Measurements from ENCODE around the gene USP5.
"Not testable (repeated sequence)": the region's sequence is repeated elsewhere in the genome, so short reads cannot be mapped to it uniquely, and the experiment has no call there.

Gene USP5

DNA sequence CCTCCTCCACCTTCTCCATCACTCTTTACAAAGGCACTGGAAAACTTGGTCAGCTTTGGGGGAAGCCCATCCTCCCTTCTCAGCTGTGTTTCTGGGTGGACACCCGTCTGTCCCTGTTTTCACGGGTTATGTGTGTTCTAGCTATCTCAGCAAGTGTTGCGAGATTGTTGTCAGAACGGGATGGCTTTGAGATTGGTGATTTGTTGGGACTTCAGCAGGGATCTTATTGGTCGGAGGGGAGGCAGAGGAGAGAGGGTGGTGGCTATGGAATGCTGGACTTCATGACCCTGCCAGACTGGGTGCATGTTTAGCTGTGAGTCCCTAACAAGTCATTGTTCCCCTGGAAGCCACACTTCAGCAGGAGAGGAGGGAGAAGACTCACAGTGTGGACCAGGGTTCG lies 2.1 kb downstream of the USP5 start:
- DNase-seq (ENCODE audit: low read depth, low spot score), result no peak
- no peak overlapping the region for H3K4me3 ChIP-seq (ENCODE audit: low read length)

DNA sequence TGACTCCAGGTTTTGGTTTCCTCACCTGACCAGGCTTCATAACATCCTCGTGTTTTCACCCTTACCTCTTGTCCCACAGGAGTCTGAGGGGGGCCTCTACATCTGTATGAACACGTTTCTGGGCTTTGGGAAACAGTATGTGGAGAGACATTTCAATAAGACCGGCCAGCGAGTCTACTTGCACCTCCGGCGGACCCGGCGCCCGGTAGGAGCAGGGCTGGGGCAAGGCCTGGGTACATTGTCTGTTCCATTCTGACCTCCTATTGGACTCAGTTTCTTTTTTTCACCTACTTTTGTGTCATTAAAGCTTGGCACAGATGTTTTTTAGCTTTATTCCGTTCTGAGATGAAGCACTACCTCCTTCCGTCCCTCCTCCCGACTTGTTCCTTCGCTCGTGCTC lies 3.4 kb downstream of the USP5 start:
- H3K4me3 ChIP-seq (ENCODE audit: low read length), result no peak overlapping the region
- no peak for DNase-seq (ENCODE audit: low read depth, low spot score)

DNA sequence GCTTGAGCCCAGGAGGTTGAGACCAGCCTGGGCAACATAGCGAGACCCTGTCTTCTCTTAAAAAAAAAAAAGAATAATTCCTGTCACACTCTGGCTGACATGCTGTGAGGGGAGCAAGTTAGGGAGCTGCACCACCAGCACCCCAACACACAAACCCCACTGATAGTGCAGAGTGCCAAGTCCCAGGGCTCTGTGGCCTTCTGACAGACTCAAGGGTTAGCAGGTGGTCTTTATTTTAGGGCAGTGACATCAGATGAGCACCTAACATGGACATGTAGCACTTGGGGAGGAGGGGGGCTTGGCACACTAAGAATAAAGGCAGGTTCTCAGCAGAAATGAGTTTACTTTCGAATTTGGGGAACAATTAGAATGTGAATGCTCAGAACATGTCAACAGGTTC lies 6.8 kb downstream of the USP5 start:
- no peak overlapping the region for H3K4me3 ChIP-seq (ENCODE audit: low read length)
- DNase-seq (ENCODE audit: low read depth, low spot score), result no peak

DNA sequence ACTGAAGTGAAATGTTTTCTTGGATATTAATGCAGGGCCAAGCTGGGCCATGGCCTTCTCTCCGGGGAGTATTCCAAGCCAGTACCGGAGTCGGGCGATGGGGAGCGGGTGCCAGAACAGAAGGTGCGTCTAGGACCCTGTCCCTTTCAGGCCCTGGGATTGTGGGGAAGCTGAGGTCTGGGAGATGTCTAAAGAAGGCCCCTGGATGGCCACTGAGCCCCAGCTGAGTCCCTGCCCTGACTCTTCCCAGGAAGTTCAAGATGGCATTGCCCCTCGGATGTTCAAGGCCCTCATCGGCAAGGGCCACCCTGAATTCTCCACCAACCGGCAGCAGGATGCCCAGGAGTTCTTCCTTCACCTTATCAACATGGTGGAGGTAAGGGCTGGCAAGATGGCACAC lies 8.2 kb downstream of the USP5 start:
- DNase-seq (ENCODE audit: low read depth, low spot score), result no peak
- no peak overlapping the region for H3K4me3 ChIP-seq (ENCODE audit: low read length)

DNA sequence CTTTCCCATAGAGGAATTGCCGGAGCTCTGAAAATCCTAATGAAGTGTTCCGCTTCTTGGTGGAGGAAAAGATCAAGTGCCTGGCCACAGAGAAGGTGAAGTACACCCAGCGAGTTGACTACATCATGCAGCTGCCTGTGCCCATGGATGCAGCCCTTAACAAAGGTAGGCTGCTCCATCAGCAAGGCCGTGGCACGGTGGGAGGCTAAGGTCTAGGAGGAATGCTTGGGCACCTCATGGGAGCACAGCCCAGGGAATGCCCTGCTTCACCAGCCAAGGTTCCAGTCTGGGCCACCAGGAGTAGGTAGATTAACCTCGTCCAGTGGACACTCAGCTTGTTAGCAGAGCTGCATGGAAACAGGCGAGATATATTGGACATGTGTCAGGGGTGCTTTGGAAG lies 9.0 kb downstream of the USP5 start:
- DNase-seq (ENCODE audit: low read depth, low spot score), result no peak
- H3K4me3 ChIP-seq (ENCODE audit: low read length), result no peak overlapping the region

DNA sequence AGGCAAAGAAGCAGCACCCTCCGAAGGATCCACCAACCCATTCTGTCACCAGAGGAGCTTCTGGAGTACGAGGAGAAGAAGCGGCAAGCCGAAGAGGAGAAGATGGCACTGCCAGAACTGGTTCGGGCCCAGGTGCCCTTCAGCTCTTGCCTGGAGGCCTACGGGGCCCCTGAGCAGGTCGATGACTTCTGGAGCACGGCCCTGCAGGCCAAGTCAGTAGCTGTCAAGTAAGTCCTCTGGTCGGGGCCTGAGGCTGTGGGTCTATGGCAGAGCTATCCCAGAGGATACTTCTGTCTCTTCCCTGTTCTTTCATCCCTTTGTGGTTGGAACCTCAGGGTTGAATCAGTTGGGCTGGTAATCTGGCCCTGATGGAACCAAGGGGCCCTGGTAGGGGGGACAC lies 9.4 kb downstream of the USP5 start:
- no peak for DNase-seq (ENCODE audit: low read depth, low spot score)

DNA sequence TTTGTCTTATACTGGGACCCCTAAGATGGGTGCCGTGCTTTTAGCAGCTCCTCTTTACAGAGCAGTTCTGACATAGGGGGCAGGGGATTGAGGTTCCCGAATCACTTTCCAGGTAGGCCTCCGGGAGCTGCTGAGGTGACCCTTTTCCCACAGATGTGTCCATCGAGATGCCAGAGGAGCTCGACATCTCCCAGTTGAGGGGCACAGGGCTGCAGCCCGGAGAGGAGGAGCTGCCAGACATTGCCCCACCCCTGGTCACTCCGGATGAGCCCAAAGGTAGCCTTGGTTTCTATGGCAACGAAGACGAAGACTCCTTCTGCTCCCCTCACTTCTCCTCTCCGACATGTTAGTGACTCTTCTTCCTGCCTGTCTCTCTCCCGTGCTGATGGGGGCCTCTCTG lies 11.1 kb downstream of the USP5 start:
- H3K4me3 ChIP-seq (ENCODE audit: low read length), result no peak overlapping the region
- no peak for DNase-seq (ENCODE audit: low read depth, low spot score)

More for the DNA sequence above, 9.4 kb downstream of the USP5 start:
- H3K4me3 ChIP-seq (ENCODE audit: low read length), result no peak overlapping the region

DNA sequence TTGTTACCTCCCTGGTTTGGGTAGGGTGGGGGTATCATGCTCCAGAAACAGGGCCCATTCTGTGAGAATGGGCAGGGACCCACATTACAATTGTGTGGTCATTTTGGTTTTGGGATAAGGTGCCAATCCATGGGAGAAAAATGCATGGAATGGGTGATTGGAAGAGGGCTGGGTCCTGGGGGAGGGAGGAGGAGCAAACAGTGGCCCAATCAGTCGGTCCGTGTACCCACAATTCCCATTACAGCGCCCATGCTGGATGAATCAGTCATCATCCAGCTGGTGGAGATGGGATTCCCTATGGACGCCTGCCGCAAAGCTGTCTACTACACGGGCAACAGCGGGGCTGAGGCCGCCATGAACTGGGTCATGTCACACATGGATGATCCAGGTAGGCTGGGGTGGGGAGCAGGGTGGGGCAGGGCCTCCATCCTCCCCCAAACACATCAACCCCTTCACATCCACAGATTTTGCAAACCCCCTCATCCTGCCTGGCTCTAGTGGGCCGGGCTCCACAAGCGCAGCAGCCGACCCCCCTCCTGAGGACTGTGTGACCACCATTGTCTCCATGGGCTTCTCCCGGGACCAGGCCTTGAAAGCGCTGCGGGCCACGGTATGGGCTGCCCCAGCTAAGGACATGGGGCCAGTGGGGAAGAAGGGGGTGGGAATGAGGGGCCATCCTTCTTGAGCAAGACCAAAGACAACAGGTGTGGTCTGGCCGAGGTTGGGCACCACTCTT lies 11.8 kb downstream of the USP5 start:
- no peak for DNase-seq (ENCODE audit: low read depth, low spot score)
- H3K4me3 ChIP-seq (ENCODE audit: low read length), result no peak overlapping the region

DNA sequence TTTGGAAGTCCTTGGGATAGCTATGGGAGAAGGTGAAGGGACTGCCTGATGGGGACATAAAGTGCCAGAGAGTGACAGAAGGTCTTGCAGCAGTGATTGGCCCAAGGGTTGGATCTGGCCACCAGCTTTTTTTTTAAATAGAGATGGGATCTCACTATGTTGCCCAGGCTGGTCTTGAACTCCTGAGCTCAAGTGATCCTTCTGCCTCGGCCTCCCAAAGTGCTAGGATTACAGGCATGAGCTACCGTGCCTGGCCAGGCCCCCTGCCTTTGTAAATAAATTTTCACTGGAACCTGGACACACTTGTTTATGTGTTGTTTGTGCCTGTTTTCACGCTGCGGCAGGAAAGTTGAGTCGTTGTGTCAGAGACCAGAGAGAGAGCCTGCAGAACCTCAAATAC lies 13.4 kb downstream of the USP5 start:
- not testable (repeated sequence) for H3K4me3 ChIP-seq (ENCODE audit: low read length); DNase-seq (ENCODE audit: low read depth, low spot score)

DNA sequence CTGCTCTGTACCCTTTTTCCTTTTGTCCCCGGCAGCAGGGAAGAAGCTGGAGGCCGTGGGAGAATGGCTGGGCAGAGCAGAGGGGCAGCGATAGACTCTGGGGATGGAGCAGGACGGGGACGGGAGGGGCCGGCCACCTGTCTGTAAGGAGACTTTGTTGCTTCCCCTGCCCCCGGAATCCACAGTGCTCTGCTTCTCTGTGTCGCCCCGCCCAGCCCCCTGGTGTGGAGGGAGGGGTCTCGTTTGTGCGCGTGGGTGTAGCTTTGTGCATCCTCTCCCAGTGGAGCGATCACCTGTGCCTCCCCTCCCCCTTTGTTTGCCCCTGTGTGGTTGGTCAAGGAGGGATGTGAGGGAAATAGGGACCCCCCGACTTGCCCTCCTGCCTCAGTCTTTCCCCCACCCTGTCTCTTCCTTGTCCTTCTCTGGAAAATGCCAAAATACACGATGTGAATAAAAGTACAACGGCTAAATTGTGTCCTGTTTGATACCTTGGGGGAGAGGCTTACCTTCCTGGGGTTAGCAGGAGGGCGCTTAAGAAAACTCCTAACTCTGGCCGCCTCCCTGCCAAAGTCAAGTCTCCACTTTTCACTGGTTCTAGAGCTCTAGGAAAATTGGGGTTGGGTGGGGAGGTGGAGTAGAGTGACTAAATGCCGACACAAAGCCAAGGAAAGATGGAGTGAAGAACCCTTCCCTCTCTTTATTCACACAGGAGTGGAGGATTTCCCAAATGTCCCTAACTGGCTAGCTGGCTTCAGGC lies 14.4 kb downstream of the USP5 start:
- no peak overlapping the region for H3K4me3 ChIP-seq (ENCODE audit: low read length)
- no peak for DNase-seq (ENCODE audit: low read depth, low spot score)

DNA sequence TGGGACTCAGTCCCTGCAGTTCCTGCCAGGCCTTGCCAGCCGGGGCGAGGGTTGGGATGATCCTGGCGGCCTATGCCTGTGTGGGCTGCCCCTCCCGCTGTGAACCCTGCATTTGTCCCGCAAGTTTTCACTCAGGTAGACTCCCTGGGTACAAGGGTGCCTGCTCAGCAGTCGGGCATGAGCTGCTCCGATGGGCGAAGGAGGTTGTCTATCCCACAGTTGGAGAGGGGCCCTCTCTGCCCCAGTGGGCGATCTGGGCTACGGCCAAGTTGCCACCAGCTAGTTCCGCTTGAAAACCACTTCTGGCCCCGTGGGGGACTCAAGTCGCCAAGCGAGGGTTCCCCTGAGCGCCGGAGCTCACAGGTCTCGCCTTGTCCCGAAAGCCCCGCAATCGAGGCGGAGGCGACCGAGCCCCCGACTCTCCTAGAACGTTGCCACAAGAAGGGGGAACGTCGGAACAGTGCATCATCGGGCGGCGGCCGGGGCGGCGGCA lies 15.0 kb downstream of the USP5 start:
- no peak for DNase-seq (ENCODE audit: low read depth, low spot score)
- peak overlapping the region; percentile 95 for H3K4me3 ChIP-seq (ENCODE audit: low read length)

DNA sequence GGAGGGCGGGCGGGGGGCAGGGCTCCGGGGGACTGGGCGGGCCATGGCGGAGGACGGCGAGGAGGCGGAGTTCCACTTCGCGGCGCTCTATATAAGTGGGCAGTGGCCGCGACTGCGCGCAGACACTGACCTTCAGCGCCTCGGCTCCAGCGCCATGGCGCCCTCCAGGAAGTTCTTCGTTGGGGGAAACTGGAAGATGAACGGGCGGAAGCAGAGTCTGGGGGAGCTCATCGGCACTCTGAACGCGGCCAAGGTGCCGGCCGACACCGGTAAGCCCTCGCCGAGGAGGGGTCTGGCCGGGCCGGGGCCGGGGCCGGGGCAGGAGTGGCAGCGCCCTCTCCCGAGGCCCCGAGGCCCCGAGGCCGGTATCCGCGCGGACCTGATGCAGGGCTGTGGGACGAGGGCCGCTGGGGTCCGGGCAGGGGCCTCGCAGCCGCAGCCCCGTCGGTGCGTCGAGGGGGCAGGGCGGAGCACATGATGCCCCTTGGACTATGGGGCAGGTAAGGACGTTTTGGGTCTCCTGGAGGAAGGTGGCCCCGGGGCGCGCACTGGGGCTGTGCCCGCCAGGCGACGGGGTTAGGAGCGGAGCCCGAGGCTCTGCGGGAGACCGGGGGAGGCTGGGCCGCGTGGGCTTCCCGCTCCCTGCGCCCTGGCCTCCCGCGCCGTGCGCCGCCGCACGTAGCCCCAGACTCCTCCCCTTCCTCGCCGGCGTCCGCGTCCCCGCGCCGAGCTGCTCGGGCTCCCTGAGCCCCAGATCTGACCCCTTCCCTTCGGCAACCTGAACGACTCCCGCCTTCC lies 15.7 kb downstream of the USP5 start, which contains the start of gene TPI1:
Gene TPI1 (plus strand): TSS at position 119 of the 798 bp plus-strand sequence. CDS start 36 bp downstream, at position 155.
- peak within 1 kb of the TSS; percentile 95 for H3K4me3 ChIP-seq (ENCODE audit: low read length)
- peak; percentile 53 for DNase-seq (ENCODE audit: low read depth, low spot score)

DNA sequence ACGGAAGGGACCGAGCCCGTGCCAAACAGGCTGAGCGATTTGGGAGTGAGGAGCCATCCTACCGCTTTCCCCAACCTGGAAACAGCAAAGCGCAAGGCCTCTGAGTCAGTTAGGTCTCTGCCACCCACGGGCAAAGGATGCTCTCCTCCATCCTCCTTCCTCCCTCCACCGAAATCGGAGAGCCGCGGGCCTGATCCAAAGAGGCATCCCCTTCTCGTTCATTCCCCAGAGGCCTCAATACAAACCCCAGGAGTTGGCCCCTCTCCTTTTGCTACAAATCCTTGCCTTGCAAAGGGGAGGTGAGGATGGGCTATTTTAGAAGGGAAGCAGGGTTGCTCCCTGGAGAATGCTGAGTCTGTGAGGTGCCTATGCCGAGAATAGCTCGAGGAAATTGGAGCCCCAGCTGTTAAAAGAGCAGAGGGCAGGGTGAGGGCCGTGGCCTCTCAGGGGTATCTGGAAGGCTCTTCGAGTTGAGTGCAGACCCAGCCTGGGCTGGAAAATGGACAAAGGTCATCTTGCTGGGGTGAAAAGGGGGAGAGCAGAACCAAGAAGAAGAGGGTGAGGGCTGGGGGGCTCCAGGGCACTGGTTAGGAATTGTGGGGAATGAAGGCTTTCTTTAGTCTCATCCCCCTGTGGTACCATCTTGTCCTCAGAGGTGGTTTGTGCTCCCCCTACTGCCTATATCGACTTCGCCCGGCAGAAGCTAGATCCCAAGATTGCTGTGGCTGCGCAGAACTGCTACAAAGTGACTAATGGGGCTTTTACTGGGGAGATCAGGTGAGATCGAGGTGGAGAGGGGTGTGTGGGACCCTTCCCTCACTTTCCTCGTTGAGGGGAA lies 16.5 kb downstream of the USP5 start:
- peak; percentile 38 for DNase-seq (ENCODE audit: low read depth, low spot score)
- H3K4me3 ChIP-seq (ENCODE audit: low read length), result peak overlapping the region; percentile 95

DNA sequence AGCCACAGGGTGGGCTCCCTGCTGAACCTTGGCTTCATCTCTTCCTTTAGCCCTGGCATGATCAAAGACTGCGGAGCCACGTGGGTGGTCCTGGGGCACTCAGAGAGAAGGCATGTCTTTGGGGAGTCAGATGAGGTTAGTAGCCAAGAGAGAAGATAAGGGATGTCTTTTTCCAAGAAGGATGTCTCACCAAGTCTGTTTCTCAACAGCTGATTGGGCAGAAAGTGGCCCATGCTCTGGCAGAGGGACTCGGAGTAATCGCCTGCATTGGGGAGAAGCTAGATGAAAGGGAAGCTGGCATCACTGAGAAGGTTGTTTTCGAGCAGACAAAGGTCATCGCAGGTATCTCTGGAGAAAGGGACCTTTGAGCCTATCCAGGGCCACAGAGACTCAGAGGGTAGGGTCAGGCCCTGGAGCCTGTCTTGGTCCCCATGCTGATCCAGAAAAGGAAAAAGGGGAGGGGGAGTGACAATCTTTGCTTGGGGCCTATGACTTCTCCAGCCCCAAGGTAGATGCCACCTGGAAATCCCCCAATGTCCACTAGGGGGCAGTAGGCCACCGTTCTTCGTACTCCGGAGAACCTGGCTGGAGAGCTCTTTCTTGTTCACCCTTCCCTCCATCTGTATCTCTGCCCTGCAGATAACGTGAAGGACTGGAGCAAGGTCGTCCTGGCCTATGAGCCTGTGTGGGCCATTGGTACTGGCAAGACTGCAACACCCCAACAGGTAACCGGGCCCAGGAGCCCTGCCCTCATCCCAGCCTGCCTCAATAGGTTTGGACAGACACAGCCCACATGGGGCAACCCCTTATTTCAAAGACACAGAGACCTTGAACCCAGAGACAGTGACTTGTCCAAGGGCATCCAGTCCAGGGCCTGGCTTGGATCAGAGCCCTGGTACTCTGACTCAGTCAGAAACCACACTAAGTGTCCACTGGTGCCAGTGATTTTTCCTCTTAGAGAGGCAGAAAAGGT lies 17.4 kb downstream of the USP5 start:
- peak; percentile 76 for DNase-seq (ENCODE audit: low read depth, low spot score)
- H3K4me3 ChIP-seq (ENCODE audit: low read length), result peak overlapping the region; percentile 95

DNA sequence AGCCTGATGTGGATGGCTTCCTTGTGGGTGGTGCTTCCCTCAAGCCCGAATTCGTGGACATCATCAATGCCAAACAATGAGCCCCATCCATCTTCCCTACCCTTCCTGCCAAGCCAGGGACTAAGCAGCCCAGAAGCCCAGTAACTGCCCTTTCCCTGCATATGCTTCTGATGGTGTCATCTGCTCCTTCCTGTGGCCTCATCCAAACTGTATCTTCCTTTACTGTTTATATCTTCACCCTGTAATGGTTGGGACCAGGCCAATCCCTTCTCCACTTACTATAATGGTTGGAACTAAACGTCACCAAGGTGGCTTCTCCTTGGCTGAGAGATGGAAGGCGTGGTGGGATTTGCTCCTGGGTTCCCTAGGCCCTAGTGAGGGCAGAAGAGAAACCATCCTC lies 18.4 kb downstream of the USP5 start:
- DNase-seq (ENCODE audit: low read depth, low spot score); H3K4me3 ChIP-seq (ENCODE audit: low read length): not testable (repeated sequence)

DNA sequence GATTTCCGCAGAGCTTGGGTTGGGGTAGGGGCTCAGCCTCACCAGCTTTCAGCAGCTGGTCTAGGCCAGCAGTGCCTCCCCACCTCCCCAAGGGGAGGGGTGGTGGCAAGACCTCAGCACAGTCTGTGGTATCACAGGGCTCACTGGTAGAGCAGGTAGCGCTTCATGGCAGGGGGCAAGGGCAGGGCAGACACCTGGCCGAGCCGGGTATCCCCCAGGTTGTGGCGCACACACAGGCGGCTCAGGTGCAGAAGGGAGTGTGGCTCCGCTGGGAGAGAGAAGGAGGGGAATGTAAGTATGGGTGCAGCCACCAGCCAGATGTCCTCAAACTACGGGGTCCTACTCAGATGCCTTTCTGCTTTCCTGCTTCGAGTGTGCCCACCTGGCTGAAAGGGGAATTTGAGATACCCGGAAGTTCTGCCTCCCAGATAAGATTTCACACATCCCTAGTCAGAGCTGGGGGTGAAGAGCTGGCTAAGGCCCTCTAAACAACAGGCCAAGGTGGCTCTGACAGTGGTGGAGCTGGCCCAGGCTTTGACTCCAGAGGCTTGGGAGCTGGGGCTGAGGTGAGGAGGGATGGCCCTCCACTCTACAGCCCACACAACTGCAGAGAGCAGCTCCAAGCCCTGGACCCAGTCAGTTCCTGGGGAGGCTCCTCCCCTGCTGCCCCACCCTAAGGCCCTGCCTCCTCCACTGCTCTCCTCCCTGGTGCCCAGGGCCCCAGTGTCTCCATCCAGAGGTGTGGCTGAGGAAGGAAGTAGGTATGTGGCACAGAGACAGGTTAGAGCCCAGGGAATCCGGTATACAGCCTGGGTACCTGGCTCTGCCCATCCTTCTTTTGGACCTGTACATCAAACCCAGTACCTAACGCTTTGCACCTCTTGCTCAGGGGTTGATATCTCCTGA lies 19.4 kb downstream of the USP5 start:
- H3K4me3 ChIP-seq (ENCODE audit: low read length), result no peak overlapping the region
- no peak for DNase-seq (ENCODE audit: low read depth, low spot score)
